ENCODE measurements around the gene CFAP47.

DNA sequence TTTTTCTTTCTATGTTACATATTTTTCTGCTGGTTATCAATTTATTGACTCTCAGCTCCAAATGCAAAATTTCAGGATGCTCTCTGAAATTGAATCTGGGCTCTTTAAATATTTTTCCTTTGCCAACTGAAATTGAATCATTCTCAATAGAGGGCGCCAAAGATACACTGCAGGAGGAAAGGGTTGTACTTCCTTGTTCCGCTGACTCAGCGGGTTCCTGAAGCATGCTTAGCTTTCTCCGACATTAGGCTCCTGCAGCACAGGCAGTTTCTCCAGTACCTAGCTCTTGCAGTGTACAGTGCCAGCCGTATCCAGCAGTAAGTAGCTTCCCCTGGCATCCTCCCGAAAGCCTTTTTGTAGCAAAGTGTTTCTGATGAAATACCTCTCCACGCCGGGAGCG, 28.8 kb upstream of the CFAP47 start:
- TF ChIP-seq, protein P1, sequence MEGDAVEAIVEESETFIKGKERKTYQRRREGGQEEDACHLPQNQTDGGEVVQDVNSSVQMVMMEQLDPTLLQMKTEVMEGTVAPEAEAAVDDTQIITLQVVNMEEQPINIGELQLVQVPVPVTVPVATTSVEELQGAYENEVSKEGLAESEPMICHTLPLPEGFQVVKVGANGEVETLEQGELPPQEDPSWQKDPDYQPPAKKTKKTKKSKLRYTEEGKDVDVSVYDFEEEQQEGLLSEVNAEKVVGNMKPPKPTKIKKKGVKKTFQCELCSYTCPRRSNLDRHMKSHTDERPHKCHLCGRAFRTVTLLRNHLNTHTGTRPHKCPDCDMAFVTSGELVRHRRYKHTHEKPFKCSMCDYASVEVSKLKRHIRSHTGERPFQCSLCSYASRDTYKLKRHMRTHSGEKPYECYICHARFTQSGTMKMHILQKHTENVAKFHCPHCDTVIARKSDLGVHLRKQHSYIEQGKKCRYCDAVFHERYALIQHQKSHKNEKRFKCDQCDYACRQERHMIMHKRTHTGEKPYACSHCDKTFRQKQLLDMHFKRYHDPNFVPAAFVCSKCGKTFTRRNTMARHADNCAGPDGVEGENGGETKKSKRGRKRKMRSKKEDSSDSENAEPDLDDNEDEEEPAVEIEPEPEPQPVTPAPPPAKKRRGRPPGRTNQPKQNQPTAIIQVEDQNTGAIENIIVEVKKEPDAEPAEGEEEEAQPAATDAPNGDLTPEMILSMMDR (IDR thresholded peaks at IDR 0.05; ENCODE audit: insufficient read depth, low read length), result peak; percentile 6
- TF ChIP-seq, protein P2, sequence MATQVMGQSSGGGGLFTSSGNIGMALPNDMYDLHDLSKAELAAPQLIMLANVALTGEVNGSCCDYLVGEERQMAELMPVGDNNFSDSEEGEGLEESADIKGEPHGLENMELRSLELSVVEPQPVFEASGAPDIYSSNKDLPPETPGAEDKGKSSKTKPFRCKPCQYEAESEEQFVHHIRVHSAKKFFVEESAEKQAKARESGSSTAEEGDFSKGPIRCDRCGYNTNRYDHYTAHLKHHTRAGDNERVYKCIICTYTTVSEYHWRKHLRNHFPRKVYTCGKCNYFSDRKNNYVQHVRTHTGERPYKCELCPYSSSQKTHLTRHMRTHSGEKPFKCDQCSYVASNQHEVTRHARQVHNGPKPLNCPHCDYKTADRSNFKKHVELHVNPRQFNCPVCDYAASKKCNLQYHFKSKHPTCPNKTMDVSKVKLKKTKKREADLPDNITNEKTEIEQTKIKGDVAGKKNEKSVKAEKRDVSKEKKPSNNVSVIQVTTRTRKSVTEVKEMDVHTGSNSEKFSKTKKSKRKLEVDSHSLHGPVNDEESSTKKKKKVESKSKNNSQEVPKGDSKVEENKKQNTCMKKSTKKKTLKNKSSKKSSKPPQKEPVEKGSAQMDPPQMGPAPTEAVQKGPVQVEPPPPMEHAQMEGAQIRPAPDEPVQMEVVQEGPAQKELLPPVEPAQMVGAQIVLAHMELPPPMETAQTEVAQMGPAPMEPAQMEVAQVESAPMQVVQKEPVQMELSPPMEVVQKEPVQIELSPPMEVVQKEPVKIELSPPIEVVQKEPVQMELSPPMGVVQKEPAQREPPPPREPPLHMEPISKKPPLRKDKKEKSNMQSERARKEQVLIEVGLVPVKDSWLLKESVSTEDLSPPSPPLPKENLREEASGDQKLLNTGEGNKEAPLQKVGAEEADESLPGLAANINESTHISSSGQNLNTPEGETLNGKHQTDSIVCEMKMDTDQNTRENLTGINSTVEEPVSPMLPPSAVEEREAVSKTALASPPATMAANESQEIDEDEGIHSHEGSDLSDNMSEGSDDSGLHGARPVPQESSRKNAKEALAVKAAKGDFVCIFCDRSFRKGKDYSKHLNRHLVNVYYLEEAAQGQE (IDR thresholded peaks at IDR 0.05; ENCODE audit: insufficient replicate concordance, low read depth), result no peak
- TF ChIP-seq GABPA (IDR thresholded peaks at IDR 0.05; ENCODE audit: low read depth), result no peak

All from HL-60 (cell line).